HPDE6-E6E7 (cell line): ENCODE data around the gene ZNF503.

ENCODE experiments used
- DNase-seq: peaks from one replicate; pipeline ENCODE4 v3.0.0; 2011; ENCODE audit warnings: missing footprints; ENCODE audit errors: extremely low spot score

The ZNF503 gene

GRCh38 chr10:75406462-75407223 lies 5.1 kb upstream of the ZNF503 start:
- DNase-seq, result no peak

DNA sequence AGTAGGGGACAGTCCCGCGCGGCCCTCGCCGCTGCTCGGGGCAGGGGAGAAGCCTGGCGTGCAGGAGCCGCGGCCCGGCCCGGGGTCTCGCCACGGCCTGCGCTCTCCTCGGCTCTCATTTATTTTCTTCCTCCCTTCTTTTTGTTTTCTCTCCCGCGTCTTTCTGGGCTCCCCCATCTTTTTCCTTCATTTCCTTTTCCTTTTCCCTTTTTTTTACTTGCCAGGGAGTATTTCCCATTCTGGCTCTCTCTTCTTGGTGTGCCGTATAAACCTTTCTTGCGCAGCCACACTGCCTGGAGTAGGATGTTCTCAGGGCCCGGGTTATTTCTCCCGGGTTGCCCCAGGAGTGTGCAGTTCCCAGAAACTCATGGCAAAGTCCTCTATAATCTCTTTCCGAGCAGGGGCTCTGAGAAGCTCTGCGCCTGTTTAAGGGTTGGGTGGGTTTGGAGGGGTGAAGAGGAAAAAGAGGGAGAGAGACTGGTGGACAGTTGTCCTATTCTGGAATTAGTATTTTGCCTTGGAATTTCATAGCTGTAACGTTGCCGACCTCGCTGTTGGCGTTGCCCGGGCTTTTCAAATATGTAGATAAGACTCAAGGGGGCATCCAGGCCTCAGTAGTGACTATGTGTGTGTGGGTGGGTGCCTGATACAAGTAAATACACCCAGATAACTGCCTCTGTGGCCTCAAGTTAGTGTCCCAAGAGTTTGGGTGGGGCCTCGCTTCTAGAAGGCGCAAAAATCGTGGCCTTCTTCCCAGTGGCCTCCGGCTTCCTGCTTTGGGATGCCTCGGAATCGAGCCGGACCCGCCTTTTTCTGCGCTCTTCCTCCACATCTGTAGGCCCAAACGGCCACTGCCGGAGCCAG lies 4.3 kb upstream of the ZNF503 start:
- no peak for DNase-seq

DNA sequence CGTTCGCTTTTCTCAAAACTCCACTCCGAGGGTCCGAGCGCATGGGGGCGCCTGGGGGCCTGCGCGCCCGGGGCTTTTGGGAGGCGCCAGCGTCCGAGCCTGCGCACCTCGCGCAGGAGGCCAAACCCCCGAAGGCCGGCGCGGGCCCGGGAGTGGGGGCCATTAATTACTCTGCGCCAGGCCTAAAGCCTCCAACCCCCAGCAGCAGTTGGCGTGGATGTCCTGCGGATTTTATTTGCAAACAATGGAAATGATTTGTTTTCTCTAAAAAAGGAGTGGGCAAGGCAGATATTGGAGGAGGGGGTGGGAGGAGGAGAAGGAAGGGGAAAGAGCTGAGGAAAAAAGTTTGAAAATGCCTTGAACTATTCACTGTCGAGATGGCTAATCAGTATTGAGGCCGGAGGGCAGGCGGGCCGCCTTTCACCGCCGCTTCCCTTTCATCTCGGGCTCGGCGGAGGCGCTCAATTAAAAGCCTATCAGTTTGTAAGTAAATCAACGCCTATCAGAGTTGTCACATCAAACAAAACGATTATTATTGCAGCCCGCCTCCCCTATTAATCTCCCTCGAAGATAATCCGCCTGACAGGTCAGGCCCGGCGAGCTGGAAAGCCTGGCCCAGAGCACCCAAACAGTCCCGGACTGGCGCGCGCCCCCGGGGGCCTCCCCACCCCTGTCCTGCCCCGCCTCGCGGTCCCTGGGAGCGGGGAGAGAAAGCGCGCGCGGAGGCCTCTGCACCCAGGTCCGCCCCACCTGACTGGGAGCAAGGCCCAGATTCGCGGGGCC lies 3.4 kb upstream of the ZNF503 start:
- no peak for DNase-seq

GRCh38 chr10:75403939-75404814 lies 2.6 kb upstream of the ZNF503 start:
- DNase-seq, result no peak

GRCh38 chr10:75403144-75403938 lies 1.8 kb upstream of the ZNF503 start:
- no peak for DNase-seq

DNA sequence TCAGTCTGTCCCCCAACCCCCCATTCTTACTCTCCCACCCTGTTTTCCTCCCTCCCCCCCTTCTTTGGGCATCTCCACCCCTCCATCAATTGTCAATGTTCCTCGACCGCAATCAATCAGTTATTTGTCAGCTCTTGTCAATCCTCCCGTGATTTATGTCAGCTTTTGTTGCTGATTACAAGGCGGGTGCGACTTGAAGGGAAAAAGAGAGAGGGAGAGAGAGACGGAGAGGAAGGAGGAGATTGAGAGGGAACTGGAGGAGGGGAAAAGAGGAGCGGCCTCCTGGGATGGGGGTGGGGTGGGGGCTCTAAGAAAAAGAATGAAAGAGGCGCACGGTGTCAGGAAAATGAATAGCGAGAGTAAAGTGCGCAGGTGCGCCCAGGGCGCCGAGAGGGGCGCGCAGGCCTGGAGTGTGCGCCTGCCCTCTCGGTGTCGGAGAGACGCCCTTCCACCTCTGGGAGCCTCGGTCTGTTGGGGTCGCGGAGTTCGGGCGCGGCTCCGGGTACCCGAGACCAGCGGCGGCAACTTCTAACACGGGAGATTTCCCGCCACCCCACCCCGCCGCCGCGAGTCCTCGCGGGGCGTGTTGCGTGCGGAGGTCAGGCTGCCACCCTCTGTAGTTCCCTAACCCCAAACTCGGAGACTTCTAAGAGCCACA lies 1.1 kb upstream of the ZNF503 start:
- DNase-seq, result no peak

- no peak for DNase-seq
Measured at GRCh38 chr10:75400771-75401568, 594 bp downstream of the ZNF503 start.

DNA sequence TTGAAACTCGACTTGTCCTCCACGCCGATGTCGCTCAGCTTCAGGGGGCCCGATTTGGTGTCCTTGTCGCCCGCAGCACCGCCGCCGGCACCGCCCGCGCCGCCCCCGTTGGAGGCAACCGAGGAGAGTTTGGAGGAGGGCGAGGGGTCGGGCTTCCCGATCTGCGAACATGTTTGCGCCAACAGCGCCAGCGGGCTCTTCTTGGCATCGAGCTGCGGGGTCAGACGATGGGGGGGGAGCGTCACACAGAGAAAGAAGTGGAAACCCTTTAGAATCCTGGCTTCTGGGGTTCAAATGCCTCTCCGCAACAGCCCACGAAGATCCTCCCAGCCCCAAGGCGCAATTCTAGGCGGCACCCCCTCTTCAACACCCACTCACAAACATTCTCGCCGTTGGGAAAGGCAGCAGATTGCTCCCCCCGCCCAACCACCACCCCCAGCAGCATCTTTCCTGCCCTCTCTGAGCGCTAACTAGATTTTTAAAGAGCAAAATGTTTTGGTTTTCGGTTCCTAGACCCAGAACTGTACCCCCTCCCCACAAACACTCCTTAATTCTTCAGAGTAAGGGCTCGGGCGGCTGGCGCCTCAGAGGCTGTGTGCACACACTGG lies 1.3 kb downstream of the ZNF503 start:
- no peak for DNase-seq

GRCh38 chr10:75399461-75400162 lies 2.0 kb downstream of the ZNF503 start:
- no peak for DNase-seq

- DNase-seq, result no peak
Measured at GRCh38 chr10:75398692-75399460, 2.7 kb downstream of the ZNF503 start.

- DNase-seq, result no peak
Measured at GRCh38 chr10:75398200-75398691, 3.3 kb downstream of the ZNF503 start.

DNA sequence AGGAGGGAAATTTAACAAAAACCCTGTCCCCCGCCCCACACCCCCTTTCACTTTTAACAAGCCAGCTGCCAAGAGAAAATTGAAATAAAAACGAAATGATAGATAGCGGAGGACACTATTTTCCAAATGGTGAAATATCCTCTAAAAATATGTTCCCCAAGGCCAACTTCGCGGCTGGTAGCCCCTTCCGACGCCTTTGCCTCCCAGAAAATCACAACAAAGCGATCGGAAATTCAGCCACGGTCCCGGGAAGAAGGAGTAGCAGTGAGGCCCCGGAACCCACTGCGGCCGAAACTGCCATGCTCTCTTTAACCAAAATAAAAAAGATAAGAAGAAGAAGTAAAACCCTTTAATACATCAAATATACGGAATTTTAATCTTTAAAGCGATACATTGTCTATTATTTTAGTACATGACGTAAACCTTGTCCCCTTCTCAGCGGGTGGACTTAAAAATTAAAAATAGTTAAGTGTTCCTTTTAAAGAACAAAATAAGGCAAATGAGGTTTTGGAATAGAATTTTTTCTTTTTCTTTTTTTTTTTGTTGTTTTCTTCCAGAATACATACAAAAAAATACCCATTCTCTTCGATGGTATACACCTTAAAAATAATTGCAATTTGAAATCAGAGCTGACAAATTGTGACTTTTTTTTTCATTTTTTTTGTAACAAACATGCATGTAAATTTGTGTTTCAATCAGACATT lies 3.9 kb downstream of the ZNF503 start:
- no peak for DNase-seq

DNA sequence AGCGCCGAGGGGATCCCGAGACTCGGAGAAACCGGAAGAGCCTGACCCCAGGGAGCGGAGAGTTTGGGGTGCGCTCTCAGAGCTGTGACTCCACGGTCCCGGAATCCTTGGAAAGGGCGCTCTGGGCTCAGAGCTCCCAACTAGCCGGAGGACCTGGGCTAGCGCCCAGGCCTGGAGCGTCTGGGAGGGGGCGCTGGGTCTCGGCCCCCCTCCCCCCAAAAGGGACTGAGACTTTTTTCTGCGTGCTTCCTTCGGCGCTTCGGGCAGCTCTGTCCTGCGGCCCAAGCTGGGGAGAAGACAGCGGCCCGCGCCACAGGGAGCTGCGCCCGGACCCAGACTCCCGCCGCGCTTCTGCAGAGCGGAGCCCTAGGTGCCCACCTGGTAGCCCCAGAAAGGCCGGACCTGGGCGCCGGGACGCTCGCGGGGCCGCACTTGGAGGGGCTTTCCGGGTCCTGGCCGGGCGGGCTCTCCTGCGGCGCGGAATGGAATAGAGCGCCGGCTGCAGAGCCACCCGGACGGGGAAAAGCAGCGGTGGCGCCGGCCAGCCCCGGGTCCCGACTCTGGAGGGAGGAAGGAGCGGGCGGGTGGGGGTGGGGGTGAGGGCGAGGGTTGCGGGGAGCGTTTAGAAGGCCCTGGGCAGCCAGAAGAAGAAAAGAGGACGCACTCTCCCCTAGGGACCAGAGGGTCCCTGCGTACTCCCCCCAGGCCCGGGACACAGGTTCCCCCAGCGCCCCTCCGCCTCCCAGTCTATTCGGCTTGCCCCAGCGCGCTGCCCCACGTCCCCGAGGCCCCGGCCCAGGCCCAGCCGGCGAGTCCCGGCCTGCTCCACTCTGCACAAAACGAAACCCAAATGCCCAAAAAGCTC lies 4.7 kb downstream of the ZNF503 start:
- DNase-seq, result no peak

DNA sequence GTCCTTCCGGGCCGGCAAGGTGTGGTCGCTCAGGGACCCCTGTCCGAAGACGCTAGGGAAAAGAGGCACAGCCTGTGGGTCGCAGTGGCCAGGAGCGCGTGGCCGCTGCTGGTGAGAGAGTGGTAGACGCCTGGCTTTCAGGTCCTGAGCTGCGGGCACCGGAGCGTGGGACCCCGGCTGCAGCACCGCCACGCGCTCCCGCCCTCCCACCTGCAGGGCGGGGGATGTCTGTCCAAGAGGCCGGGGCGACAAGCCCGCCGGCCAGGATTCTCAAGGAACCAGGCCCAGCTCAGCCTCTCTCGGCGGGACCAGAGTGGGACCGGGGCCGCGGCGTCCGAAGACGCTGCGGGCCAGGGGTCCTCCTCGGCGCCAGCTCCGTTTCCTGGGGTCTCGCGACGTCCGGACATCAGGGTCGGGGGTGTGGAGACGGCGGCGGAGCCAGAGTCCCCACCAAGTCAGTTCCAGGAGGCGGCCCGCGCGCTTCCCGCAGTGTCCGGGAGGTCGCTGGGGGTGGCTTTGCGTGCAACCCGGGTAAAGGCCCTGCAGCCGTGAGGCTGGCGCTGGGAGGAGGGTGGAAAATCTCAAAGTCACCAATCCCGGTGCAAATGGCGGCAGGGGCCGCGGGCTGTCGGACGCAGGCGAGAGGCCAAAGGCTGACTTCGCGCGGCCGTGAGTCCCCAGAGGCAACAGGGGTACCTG lies 5.5 kb downstream of the ZNF503 start:
- no peak for DNase-seq
